HAP-1 (cell line): ENCODE measurements around the gene AGO1.

Source experiments
- DNase-seq, 2 experiments: peaks; one replicate each; pipeline ENCODE4 v3.0.0-alpha.2; 2016 to 2020; ENCODE audit warnings: low spot score in 2 of 2
- H3K27me3 ChIP-seq: fragments of 250-450 bp; sonication (Bioruptor Pico); 2 replicates; pipeline ENCODE4 v1.5.1; 2020; ENCODE audit warnings: low read depth, mild to moderate bottlenecking, moderate library complexity
- H3K36me3 ChIP-seq: fragments of 250-450 bp; sonication (Bioruptor Pico); replicated peaks from 2 replicates; pipeline ENCODE4 v1.5.1; 2020; ENCODE audit warnings: mild to moderate bottlenecking
- H3K4me1 ChIP-seq: fragments of 250-450 bp; sonication (Bioruptor Pico); 2 replicates; pipeline ENCODE4 v1.5.1; 2020; ENCODE audit warnings: mild to moderate bottlenecking
- H3K4me3 ChIP-seq: fragments of 250-450 bp; sonication (Bioruptor Pico); 2 replicates; pipeline ENCODE4 v1.5.1; 2020; ENCODE audit warnings: mild to moderate bottlenecking, moderate library complexity
- H3K9me3 ChIP-seq: fragments of 250-450 bp; sonication (Bioruptor Pico); 2 replicates; pipeline ENCODE4 v1.5.1; 2020; ENCODE audit warnings: mild to moderate bottlenecking, moderate library complexity
- in situ Hi-C: fragments of 300-500 bp; cut with MboI; formaldehyde crosslinking; loops from 3 replicates; pipeline ENCODE4 v1.14.3; 2020; ENCODE audit warnings: low sequenced_read_pairs, inconsistent platforms, mixed read lengths

Gene AGO1

DNA sequence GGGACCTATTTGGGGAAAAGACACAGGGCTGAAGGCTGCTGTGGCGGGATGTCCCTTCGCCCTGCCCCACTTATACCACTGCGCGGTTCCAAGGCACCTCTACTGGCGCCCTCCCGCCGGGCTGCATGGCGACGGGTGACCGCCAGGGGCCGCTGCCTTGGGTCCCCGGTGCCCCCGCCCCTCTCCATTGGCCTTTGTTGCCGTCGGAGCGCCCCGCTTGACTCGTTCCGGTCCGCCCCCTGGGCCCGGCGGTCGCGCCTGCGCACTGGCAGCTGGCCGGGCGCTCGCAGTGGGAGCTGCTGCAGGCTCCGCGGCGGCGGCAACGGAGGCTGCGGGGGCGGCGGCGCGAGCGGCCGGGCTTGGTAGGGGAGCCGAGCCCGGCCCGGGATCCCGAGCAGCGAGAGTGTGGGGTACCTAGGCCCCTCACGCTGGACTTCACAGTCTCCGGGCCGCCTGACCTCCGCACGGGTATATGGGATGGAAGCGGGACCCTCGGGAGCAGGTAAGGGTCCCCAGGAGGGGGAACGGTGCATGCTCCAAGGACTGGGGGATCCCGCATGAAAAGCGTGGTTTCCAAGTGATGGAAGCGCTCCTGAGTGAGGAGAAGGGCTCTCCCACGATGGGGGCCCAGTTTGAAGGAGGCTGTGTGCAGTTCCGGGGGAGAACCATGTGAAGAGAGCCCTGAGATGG, at the start of gene AGO1:
TSS of gene AGO1 (plus strand) at position 265 of the 690 bp plus-strand sequence. CDS start at position 478, 213 bp downstream.
- Histone ChIP-seq H3K27me3 (no peaks in the 10 kb centered on the region), H3K9me3 (no peaks in the 10 kb centered on the region), H3K4me1 (peaks cover 33% of the 10 kb centered on the region), H3K36me3 (no peaks in the 10 kb centered on the region), H3K4me3 (peak within 1 kb of the TSS; percentile 95)
- peak; percentile 80 to 97 for DNase-seq
- in situ Hi-C loops, result no loop called here

DNA sequence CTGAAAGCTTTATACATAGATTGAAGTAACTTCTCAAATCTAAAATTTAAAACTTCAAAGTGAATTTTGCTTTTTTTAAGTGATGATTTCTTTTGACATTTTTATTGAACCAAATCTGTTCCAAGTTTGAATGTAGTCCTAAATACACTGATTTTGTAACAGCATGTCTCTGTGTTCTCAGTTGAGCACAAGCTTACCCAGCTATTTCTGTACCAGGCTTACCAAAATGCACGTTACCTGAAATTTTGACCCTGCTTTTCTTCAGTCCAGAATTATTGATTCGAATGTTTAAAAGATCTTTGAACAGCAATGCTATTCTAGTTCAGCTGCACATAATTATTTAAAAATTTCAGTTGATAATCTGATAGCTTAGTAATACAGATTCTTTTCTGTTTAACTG, 49.6 kb upstream of the AGO1 start:
- Histone ChIP-seq H3K4me3 (no peak overlapping the region), H3K36me3 (peaks cover 12% of the 10 kb centered on the region), H3K27me3 (no peaks in the 10 kb centered on the region), H3K4me1 (peaks cover 5% of the 10 kb centered on the region; the same call in 1 of the 2 replicates), H3K9me3 (no peaks in the 10 kb centered on the region)
- in situ Hi-C loops, result no loop called here
- DNase-seq, result no peak

DNA sequence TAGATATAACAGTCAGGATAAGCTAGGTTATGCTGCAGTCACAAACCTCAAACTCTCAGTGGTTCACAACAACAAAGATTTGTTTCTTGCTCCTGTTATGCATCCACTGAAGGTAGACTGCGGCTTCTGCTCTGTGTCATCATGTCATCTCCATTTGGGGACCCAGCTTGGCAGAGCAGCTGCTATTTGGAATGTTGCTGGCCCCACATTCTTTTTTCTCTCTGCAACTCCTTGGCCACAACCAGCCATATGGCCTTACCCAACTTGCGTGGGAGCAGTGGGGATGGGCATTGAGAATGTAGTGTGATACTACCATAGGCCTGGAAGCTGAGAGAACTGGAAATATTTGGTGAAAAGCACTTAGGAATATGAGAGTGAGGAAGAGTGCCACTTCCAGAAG, 48.8 kb upstream of the AGO1 start:
- Histone ChIP-seq H3K4me1 (peaks cover 5% of the 10 kb centered on the region; the same call in 1 of the 2 replicates), H3K4me3 (no peak overlapping the region), H3K36me3 (peaks cover 6% of the 10 kb centered on the region), H3K27me3 (no peaks in the 10 kb centered on the region), H3K9me3 (no peaks in the 10 kb centered on the region)
- DNase-seq, result no peak
- in situ Hi-C loops, result no loop called here

DNA sequence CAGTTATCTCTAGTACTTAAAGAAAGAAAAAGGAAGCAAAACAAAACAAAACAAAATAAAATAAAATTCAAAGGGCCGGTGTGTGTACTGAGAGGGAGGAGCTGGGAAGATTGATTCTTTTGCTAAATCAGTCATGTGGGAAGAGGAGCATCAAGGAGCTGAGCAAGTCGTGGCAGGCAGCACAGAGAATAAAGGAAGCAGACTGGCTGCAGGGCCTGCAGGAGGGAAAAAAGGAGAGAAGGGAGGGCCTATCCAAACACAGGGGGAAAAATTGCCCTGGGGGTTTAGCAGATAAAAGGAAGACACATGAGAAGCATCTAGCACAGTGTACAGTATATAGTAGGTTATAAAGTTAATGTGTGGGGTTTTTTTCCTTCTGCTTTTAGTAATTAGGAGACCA, 47.6 kb upstream of the AGO1 start:
- H3K4me3 ChIP-seq, result no peak overlapping the region
- H3K9me3 ChIP-seq, result no peaks in the 10 kb centered on the region
- in situ Hi-C loops, result no loop called here
- peak; percentile 36 to 55 for DNase-seq
- no peaks in the 10 kb centered on the region for H3K27me3 ChIP-seq
- H3K36me3 ChIP-seq, result peaks cover 6% of the 10 kb centered on the region
- peaks cover 5% of the 10 kb centered on the region; the same call in 1 of the 2 replicates for H3K4me1 ChIP-seq

DNA sequence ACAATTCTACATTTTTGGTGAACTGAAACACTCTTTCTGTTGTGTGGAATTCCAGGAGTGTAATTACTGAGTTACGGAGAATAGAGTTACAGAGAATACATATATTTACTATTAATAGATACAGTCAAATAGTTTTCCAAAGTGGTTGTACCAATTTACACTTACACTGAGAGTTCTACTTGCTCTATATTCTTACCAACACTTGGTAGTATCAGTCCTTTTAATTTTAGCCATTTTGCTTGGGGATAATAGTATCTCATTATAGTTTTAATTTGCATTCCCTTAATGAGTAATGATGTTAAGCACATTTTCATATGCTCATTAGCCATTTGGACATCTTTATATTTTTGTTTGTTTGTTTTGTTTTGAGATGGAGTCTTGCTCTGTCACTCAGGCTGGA, 46.3 kb upstream of the AGO1 start:
- Histone ChIP-seq H3K4me3 (no peak overlapping the region), H3K27me3 (no peaks in the 10 kb centered on the region), H3K36me3 (peaks cover 6% of the 10 kb centered on the region), H3K4me1 (peaks cover 5% of the 10 kb centered on the region; the same call in 1 of the 2 replicates), H3K9me3 (no peaks in the 10 kb centered on the region)
- no peak for DNase-seq
- in situ Hi-C loops, result no loop called here

DNA sequence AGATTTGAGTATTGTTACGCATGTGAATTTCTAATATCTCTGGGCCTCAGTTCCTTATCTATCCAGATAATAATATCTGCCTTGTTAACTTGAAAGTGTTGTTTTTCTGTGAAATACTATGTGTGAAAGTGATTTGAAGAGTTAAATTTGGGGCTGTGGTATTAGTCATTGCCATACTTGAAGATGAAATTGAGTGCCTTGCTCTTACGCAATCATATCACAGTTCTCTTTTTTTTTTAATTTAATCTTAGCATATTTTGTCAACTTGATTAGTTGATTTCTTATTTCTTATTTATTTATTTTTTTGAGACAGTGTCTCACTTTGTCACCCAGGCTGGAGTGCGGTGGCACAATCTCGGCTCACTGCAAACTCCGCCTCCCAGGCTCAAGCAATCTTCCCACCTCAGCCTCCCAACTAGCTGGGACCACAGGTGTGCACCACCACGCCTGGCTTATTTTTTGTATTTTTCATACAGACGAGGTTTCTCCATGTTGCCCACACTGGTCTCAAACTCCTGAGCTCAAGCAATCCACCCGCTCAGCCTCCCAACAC, 44.2 kb upstream of the AGO1 start:
- H3K9me3 ChIP-seq, result no peaks in the 10 kb centered on the region
- peaks cover 5% of the 10 kb centered on the region; the same call in 1 of the 2 replicates for H3K4me1 ChIP-seq
- no peak overlapping the region for H3K4me3 ChIP-seq
- peaks cover 6% of the 10 kb centered on the region for H3K36me3 ChIP-seq
- no peak for DNase-seq
- in situ Hi-C loops, result no loop called here
- H3K27me3 ChIP-seq, result no peaks in the 10 kb centered on the region

DNA sequence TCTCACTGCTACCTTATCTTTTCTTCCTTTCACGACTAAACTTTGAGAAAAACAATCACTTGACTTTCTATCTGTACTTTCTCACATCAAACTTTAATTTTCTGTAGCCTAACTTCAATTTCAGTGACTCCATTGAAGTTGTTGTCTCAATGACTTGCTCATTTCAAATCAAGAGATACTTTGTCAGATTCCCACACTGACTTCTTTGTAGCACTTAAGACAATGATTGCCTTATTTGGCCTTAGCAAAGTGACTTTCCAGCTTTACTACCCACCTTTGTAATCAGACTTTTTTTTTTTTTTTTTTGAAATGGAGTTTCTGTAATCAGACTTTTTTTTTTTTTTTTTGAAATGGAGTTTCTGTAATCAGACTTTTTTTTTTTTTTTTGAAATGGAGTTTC, 38.2 kb upstream of the AGO1 start:
- DNase-seq, result no peak
- H3K9me3 ChIP-seq, result no peaks in the 10 kb centered on the region
- in situ Hi-C loops, result no loop called here
- no peaks in the 10 kb centered on the region for H3K27me3 ChIP-seq
- H3K4me1 ChIP-seq, result no peaks in the 10 kb centered on the region
- peaks cover 1% of the 10 kb centered on the region for H3K36me3 ChIP-seq
- H3K4me3 ChIP-seq, result no peak overlapping the region

DNA sequence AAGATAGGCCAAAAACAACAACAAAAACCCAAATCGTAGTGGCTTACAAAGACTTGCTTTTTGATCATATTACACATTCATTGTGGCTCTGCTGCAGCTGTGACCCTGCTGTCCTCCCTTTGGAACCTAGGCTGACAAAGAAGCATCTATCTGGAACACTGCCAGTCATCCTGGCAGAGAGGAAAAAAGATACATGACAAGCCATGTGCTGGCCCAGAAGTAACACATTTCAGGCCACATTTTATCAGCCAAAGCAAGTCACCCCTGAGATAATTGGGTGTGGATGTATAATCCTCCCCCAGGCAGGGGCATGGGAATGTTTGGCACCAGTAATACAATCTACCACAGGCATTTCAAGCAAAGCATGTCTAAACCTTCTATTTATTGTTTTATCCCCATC, 37.2 kb upstream of the AGO1 start:
- Histone ChIP-seq H3K4me3 (no peak overlapping the region), H3K4me1 (no peaks in the 10 kb centered on the region), H3K9me3 (no peaks in the 10 kb centered on the region), H3K27me3 (no peaks in the 10 kb centered on the region), H3K36me3 (peaks cover 6% of the 10 kb centered on the region)
- in situ Hi-C loops, result no loop called here
- DNase-seq, result no peak

DNA sequence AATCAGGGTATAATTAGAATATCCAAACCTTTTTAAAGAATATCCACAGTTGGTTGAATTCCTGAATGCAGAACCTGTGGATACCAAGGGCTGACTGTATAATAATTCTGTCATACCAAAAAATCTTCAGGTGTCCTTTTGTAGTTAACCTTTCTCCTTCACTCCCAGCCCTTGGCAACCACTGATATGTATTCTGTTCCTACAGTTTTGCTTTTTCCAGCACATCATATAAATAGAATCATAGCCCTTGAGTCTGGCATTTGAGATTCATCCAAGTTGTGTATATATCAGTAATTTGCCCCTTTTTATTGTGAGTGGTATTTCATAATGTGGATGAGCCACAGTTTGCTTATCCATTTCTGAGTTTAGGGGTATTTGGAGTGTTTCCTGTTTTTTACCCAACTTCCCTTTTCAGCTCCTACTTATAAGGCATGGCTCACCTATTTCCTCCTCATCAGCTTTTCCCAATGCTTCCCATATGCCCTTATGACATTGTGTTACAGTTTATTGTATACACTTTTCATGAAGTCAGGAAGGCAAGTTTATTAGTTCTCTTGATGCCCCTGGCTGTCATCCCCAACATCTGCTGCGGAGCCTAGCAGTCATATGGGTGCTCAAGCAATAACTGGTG, 35.0 kb upstream of the AGO1 start:
- DNase-seq, result no peak

DNA sequence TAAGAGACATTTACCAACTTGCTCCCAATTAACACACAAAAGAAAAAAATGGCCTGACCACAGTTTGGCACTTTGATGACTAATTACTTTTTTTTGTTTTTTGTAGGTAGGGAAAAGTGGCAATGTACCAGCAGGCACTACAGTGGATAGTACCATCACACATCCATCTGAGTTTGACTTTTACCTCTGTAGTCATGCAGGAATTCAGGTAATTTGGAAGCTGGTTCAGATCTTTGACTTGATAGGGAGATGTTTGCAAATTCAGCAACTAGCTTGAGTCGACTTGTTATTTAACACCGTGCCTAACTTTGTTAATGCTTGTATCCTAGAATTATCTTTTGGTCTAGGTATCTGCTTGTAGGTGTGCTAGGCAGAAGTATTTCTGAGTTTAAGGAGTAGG, 33.0 kb upstream of the AGO1 start:
- Histone ChIP-seq H3K4me3 (no peak overlapping the region), H3K9me3 (no peaks in the 10 kb centered on the region), H3K27me3 (no peaks in the 10 kb centered on the region), H3K4me1 (no peaks in the 10 kb centered on the region), H3K36me3 (peaks cover 9% of the 10 kb centered on the region)
- no peak for DNase-seq
- in situ Hi-C loops, result no loop called here

More for the DNA sequence above, 35.0 kb upstream of the AGO1 start:
- H3K9me3 ChIP-seq, result no peaks in the 10 kb centered on the region
- peaks cover 9% of the 10 kb centered on the region for H3K36me3 ChIP-seq
- H3K4me1 ChIP-seq, result no peaks in the 10 kb centered on the region
- no peak overlapping the region for H3K4me3 ChIP-seq
- H3K27me3 ChIP-seq, result no peaks in the 10 kb centered on the region
- in situ Hi-C loops, result no loop called here

- in situ Hi-C loops, result no loop called here
- Histone ChIP-seq H3K36me3 (peaks cover 9% of the 10 kb centered on the region), H3K9me3 (no peaks in the 10 kb centered on the region)
Measured at GRCh38 chr1:35850716-35851115, 32.3 kb upstream of the AGO1 start.

GRCh38 chr1:35851132-35851869, 31.7 kb upstream of the AGO1 start:
- Histone ChIP-seq H3K4me3 (no peak overlapping the region), H3K9me3 (no peaks in the 10 kb centered on the region), H3K27me3 (no peaks in the 10 kb centered on the region), H3K36me3 (peaks cover 9% of the 10 kb centered on the region), H3K4me1 (no peaks in the 10 kb centered on the region)
- in situ Hi-C loops, result no loop called here
- DNase-seq, result no peak

More at GRCh38 chr1:35850716-35851115, 32.3 kb upstream of the AGO1 start:
- Histone ChIP-seq H3K4me3 (no peak overlapping the region), H3K27me3 (no peaks in the 10 kb centered on the region), H3K4me1 (no peaks in the 10 kb centered on the region)
- DNase-seq, result no peak

GRCh38 chr1:35852241-35852640, 30.8 kb upstream of the AGO1 start:
- no peak for DNase-seq
- H3K9me3 ChIP-seq, result no peaks in the 10 kb centered on the region
- H3K27me3 ChIP-seq, result no peaks in the 10 kb centered on the region
- no peak overlapping the region for H3K4me3 ChIP-seq
- no peaks in the 10 kb centered on the region for H3K4me1 ChIP-seq
- in situ Hi-C loops, result no loop called here
- peaks cover 9% of the 10 kb centered on the region for H3K36me3 ChIP-seq
